ENCODE data around the gene MYO1E. TPM values are rescaled to one million over a fixed set of nuclear protein-coding genes. Genes with fewer than 3 reads are reported as not detected.
A peak's percentile ranks its signal among the peaks of the same experiment; 100 is the strongest.

MYO1E gene
- total and polyA plus RNA-seq, 2 of the 8 experiments (the other 6 are each of a cell fraction or from before 2014, with no cell fraction given) = 19.6 to 142 TPM

DNA sequence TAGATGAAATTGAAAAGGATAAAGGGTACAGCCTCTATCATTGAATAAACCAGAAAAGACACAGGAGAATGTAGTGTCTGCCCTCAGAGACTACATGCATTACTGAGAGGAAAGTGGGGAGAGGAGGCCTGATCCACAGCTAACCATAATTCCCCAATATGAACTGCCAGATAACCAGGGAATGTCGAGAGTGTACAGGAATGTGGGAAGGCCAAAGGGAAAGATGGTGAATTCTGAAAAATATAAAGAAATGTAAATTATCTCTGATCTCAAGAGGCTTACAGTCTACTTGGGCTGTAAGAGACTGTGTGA lies 22.3 kb downstream of the MYO1E start:
- WGBS, 2 experiments (ENCODE audit: extremely low coverage in 1 of 2, insufficient coverage in 1 of 2, insufficient read length in 1 of 2, insufficient replicate concordance in 2 of 2, low coverage in 1 of 2, low lambda C conversion rate in 2 of 2, missing lambda C conversion rate in 1 of 2) = 82% methylated on average over 1 of the region's 1 CpG; no CpG with 5 or more reads in 1 of the 2 experiments
- H3K36me3 ChIP-seq (ENCODE audit: control insufficient read depth in 2 of 4, insufficient read depth in 4 of 4, low read length in 3 of 4) = no peaks in the 10 kb centered on the region
- peaks cover 6 to 73% of the 10 kb centered on the region in 2 experiments; a peak in 3 of 4 replicates for H3K79me2 ChIP-seq (ENCODE audit: control insufficient read depth in 1 of 2, insufficient read depth in 2 of 2, low read length in 2 of 2)
- H2AK5ac ChIP-seq (ENCODE audit: low read depth, low read length) = 0 out of 2 replicates have a peak overlapping the region, but pooled peaks have one; percentile 2
- FAIRE-seq (no peak), DNase-seq (ENCODE audit: low read depth in 1 of 2, low spot score in 2 of 2) (no peak)
- no peak overlapping the region for H2BK120ac ChIP-seq (replicated peaks; ENCODE audit: low read depth, low read length)
- H3K9me3 ChIP-seq (ENCODE audit: insufficient read depth in 2 of 2, low read depth in 1 of 2, low read length in 1 of 2) = no peaks in the 10 kb centered on the region
- no peak overlapping the region for H3K14ac ChIP-seq (ENCODE audit: insufficient read length)
- no peak overlapping the region for H2BK15ac ChIP-seq (ENCODE audit: low read length)
- H3K79me1 ChIP-seq (ENCODE audit: low read depth, low read length) = peaks cover 4% of the 10 kb centered on the region; the same call in 1 of the 2 replicates
- H4K91ac ChIP-seq (replicated peaks; ENCODE audit: insufficient read length, low read length) = no peak overlapping the region
- H3K27me3 ChIP-seq (replicated peaks in 1 of 4; ENCODE audit: control insufficient read depth in 3 of 4, extremely low read depth in 1 of 4, insufficient read depth in 3 of 4, low read length in 3 of 4) = no peaks in the 10 kb centered on the region; a peak in 1 of 7 replicates
- no peak overlapping the region for H3K27ac ChIP-seq (ENCODE audit: low read depth, low read length)
- no peaks in the 10 kb centered on the region for H4K20me1 ChIP-seq (replicated peaks in 1 of 2; ENCODE audit: control insufficient read depth in 1 of 2, insufficient read depth in 2 of 2, low read length in 2 of 2)
- 0 out of 2 replicates have a peak overlapping the region, but pooled peaks have one; percentile 6 for H2BK20ac ChIP-seq (ENCODE audit: low read length)
- CTCF ChIA-PET (ENCODE audit: partially characterized antibody) = interaction anchor here (6.7 kb wide), 1 partner anchor 10 kb away, joined by 29 read pairs; no protein-coding TSS in a partner anchor
- H3K4me3 ChIP-seq (ENCODE audit: extremely low read depth in 1 of 4, insufficient read depth in 2 of 4, low read depth in 3 of 4, low read length in 4 of 4) = no peak overlapping the region
- peaks cover 16 to 43% (median 31%) of the 10 kb centered on the region in 4 experiments for H3K4me1 ChIP-seq (replicated peaks in 1 of 4; ENCODE audit: control insufficient read depth in 3 of 4, insufficient read depth in 4 of 4, low read length in 3 of 4)
- peaks cover 3% of the 10 kb centered on the region; the same call in 1 of the 2 replicates for H3K23me2 ChIP-seq (ENCODE audit: low read depth, low read length)
- TF ChIP-seq GABPA (IDR thresholded peaks at IDR 0.05; ENCODE audit: borderline replicate concordance, insufficient read depth, low read length) = no peak
- TF ChIP-seq PHF8 (conservative IDR thresholded peaks at IDR 0.05; ENCODE audit: low read depth, low read length) = no peak
- TF ChIP-seq CREB1 (IDR thresholded peaks at IDR 0.05) = no peak
- TF ChIP-seq RBBP5 (IDR thresholded peaks at IDR 0.05; ENCODE audit: borderline replicate concordance, low read depth, low read length) = no peak
- no peak for TF ChIP-seq CTBP2 (IDR thresholded peaks at IDR 0.05; ENCODE audit: borderline replicate concordance, insufficient read depth, insufficient read length, low read length)
- no peak for TF ChIP-seq POU5F1 (IDR thresholded peaks at IDR 0.05; ENCODE audit: low read depth, low read length)
- no peak overlapping the region for H3K9ac ChIP-seq (replicated peaks in 1 of 4; ENCODE audit: extremely low read depth in 1 of 4, low read depth in 3 of 4, low read length in 3 of 4)
- peak overlapping the region; percentile 28 for H3K4ac ChIP-seq (replicated peaks; ENCODE audit: insufficient read length, low read depth, low read length)
- H2BK5ac ChIP-seq (ENCODE audit: low read depth, low read length) = no peak overlapping the region
- no peak overlapping the region; the same call in 1 of the 2 replicates for H2BK12ac ChIP-seq (ENCODE audit: low read depth, low read length)
- no peak overlapping the region for H3K23ac ChIP-seq (ENCODE audit: insufficient read length)
- POLR2A ChIA-PET (ENCODE audit: partially characterized antibody) = interaction anchor here (0.9 kb wide), 1 partner anchor 21 kb away, joined by 6 read pairs; no protein-coding TSS in a partner anchor
- H2AFZ ChIP-seq (ENCODE audit: low read length) = no peak overlapping the region
- no peak overlapping the region for H3K56ac ChIP-seq (replicated peaks; ENCODE audit: insufficient read length, low read depth, low read length)
- no peak overlapping the region for H3K18ac ChIP-seq (ENCODE audit: extremely low read depth, low read length)
- no peak overlapping the region for H4K8ac ChIP-seq (ENCODE audit: extremely low read depth, insufficient read depth, low read length)
- no peak overlapping the region for H4K5ac ChIP-seq (ENCODE audit: insufficient read length, low read depth, low read length)
- H3K4me2 ChIP-seq (ENCODE audit: insufficient read depth in 1 of 2, low read depth in 2 of 2, low read length in 2 of 2) = no peak overlapping the region
